Hepatocyte (in vitro differentiated cells): ENCODE measurements around the gene APBB2. TPM values are rescaled to one million over a fixed set of nuclear protein-coding genes. Genes with fewer than 3 reads are reported as not detected.

Experiments used
- DNase-seq: peaks from one replicate; pipeline ENCODE4 v3.0.0-alpha.2; 2016; ENCODE audit warnings: low spot score
- H2AFZ ChIP-seq: fragments of 200-600 bp; sonication (generic); 2 replicates; pipeline ENCODE4 v1.6.0; 2016; ENCODE audit warnings: antibody characterized with exemption, mild to moderate bottlenecking
- H3K27ac ChIP-seq: fragments of 200-600 bp; sonication (generic); 2 replicates; pipeline ENCODE4 v1.5.1; 2016; ENCODE audit warnings: mild to moderate bottlenecking
- H3K27me3 ChIP-seq: fragments of 200-600 bp; sonication (generic); 2 replicates; pipeline ENCODE4 v1.6.1; 2016
- H3K36me3 ChIP-seq: fragments of 200-600 bp; sonication (generic); replicated peaks from 2 replicates; pipeline ENCODE4 v1.5.1; 2016; ENCODE audit warnings: low read depth; ENCODE audit not compliant: insufficient read depth
- H3K4me1 ChIP-seq: fragments of 200-600 bp; sonication (generic); 2 replicates; pipeline ENCODE4 v1.5.1; 2016; ENCODE audit warnings: mild to moderate bottlenecking, moderate library complexity; ENCODE audit not compliant: insufficient read depth
- H3K4me2 ChIP-seq: fragments of 200-600 bp; sonication (generic); 2 replicates; pipeline ENCODE4 v1.6.0; 2016
- H3K4me3 ChIP-seq: fragments of 200-600 bp; sonication (generic); 2 replicates; pipeline ENCODE4 v1.5.1; 2016; ENCODE audit warnings: mild to moderate bottlenecking
- H3K79me2 ChIP-seq: fragments of 200-600 bp; sonication (generic); 2 replicates; pipeline ENCODE4 v1.6.0; 2017; ENCODE audit warnings: mild to moderate bottlenecking
- H3K9me2 ChIP-seq: fragments of 200-600 bp; sonication (generic); replicated peaks from 2 replicates; pipeline ENCODE4 v1.6.0; 2017; ENCODE audit warnings: mild to moderate bottlenecking; ENCODE audit not compliant: insufficient read depth
- H3K9me3 ChIP-seq: fragments of 200-600 bp; sonication (generic); 2 replicates; pipeline ENCODE4 v1.5.1; 2016; ENCODE audit warnings: low read depth, mild to moderate bottlenecking
- H4K20me1 ChIP-seq: fragments of 200-600 bp; sonication (generic); 2 replicates; pipeline ENCODE4 v1.6.0; 2016; ENCODE audit warnings: mild to moderate bottlenecking; ENCODE audit not compliant: insufficient read depth, poor library complexity, severe bottlenecking
- EZH2 ChIP-seq: fragments of 200-600 bp; sonication (generic); IDR thresholded peaks from 2 replicates; pipeline ENCODE4 v1.6.1; 2016; ENCODE audit warnings: antibody characterized with exemption, mild to moderate bottlenecking, borderline replicate concordance
- EZH2phosphoT487 ChIP-seq: fragments of 200-600 bp; sonication (generic); IDR thresholded peaks from one replicate; pipeline ENCODE4 v1.6.1; 2018; ENCODE audit warnings: antibody characterized with exemption, mild to moderate bottlenecking, low read depth, moderate library complexity; ENCODE audit not compliant: unreplicated experiment, severe bottlenecking
- WGBS: methylation state at CpG from one replicate; pipeline ENCODE4 v1.1.6; 2016; ENCODE audit warnings: low lambda C conversion rate; ENCODE audit errors: missing lambda C conversion rate; 5-methylcytosine and 5-hydroxymethylcytosine counted together
- polyA plus RNA-seq: library from polyadenylated mRNA; unstranded; fragments of >200 nt; fragmentation: Nextera tagmentation; extraction: Ambion mirVana; gene quantifications from 2 replicates; pipeline ENCODE4 v1.2.1, GENCODE V29; 2016
- total RNA-seq: library from RNA; depleted of rRNA; stranded (reverse); fragments of >200 nt; gene quantifications from 2 replicates; pipeline ENCODE4 v1.2.3, GENCODE V29; 2014
- TF ChIP-seq, protein P1 (sequence below): fragments of 200-600 bp; sonication (generic); IDR thresholded peaks from 2 replicates; pipeline ENCODE4 v1.5.1; 2016; ENCODE audit warnings: antibody characterized with exemption, mild to moderate bottlenecking; ENCODE audit not compliant: poor library complexity

Gene APBB2
- total and polyA plus RNA-seq, 2 experiments from 2014 or later = 23.4 to 47.5 TPM

DNA sequence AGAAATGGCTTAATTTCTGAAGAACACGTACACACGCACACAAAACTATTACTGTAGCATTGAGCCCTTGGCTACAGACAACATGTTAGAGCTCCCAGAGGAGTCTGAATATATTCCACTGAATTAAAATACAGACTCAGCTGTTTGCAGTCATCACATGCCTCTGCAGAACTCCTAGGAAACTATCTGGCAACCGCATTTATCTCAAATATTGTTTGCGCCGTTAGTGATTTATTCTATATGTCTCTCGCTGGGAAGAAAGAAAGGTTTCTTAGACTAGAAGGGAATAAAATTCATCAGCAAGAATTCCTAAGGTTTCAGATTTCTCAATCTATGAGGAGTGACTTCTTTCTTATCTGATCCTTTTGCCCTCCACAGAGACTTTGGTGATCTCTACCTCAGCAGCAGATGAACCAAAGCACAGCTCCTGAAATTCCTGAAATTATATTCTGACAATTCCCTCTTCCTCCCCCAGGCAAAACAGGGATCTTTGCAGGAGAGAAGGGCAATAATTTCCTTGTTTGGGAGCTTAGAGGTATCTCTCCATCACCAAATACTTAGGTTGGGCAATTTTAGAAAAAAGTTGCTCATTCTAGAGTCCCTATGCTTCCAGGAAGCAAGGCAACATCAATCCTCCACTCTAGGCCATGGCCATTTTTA lies 199.2 kb downstream of the APBB2 start:
- H3K4me2 ChIP-seq = no peak overlapping the region
- no peak for DNase-seq
- no peak overlapping the region for H3K27ac ChIP-seq
- peaks cover 2% of the 10 kb centered on the region for H3K36me3 ChIP-seq
- TF ChIP-seq, protein P1, sequence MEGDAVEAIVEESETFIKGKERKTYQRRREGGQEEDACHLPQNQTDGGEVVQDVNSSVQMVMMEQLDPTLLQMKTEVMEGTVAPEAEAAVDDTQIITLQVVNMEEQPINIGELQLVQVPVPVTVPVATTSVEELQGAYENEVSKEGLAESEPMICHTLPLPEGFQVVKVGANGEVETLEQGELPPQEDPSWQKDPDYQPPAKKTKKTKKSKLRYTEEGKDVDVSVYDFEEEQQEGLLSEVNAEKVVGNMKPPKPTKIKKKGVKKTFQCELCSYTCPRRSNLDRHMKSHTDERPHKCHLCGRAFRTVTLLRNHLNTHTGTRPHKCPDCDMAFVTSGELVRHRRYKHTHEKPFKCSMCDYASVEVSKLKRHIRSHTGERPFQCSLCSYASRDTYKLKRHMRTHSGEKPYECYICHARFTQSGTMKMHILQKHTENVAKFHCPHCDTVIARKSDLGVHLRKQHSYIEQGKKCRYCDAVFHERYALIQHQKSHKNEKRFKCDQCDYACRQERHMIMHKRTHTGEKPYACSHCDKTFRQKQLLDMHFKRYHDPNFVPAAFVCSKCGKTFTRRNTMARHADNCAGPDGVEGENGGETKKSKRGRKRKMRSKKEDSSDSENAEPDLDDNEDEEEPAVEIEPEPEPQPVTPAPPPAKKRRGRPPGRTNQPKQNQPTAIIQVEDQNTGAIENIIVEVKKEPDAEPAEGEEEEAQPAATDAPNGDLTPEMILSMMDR = no peak
- TF ChIP-seq EZH2 (no peak), EZH2phosphoT487 (no peak)
- no peaks in the 10 kb centered on the region for H3K9me2 ChIP-seq
- no peaks in the 10 kb centered on the region for H3K27me3 ChIP-seq
- H3K79me2 ChIP-seq = peaks cover 6% of the 10 kb centered on the region
- no peak overlapping the region for H2AFZ ChIP-seq
- 78% methylated on average over 6 of the region's 6 CpGs for WGBS
- no peaks in the 10 kb centered on the region for H3K4me1 ChIP-seq
- H3K9me3 ChIP-seq = no peaks in the 10 kb centered on the region
- H4K20me1 ChIP-seq = no peaks in the 10 kb centered on the region
- H3K4me3 ChIP-seq = no peak overlapping the region

DNA sequence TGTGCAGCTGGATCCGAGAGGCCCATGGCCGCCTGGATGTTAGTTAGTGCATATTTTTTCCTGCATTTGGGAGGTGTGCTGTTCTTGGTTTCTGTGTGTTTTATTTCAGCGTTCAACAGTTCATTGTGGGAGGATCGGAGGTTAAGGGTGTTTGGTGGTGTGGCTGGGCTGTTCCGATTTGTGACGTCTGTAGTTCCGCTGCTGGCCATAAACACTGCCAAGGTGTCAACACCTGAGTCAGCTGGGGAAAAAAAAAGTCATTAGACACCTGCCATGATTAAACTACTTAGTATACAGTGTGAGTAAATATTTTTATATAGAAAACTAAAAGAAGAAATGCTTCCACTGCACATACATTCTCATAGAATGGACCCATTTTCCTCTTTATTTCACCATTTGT lies 200.2 kb downstream of the APBB2 start:
- 91% methylated on average over 7 of the region's 7 CpGs for WGBS
- H3K27ac ChIP-seq = no peak overlapping the region
- H3K4me2 ChIP-seq = no peak overlapping the region

DNA sequence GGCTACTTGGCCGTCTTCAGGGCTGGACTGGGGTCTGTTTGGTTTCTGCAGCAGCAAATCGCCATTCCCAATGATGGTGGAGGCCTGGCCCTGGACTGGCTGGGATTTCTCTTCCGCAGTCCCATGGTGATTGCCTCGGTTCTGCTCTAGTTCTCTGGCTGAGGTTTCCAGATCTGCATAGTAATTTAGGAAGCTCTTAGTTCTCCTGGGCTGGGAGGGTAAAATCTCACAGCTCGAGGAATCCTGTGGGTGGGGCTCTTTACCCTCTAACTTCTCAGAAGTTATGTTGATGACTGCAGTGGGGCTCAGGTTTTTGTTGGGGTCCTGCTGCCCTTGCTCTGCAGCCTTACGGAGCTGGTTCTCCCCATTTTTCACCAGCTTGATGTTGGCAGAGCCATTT lies 200.6 kb downstream of the APBB2 start:
- DNase-seq = no peak
- no peak overlapping the region for H2AFZ ChIP-seq
- WGBS = 71% methylated on average over 6 of the region's 6 CpGs
- no peaks in the 10 kb centered on the region for H3K27me3 ChIP-seq
- H3K9me3 ChIP-seq = no peaks in the 10 kb centered on the region
- H3K4me3 ChIP-seq = no peak overlapping the region
- peaks cover 2% of the 10 kb centered on the region for H3K36me3 ChIP-seq
- H3K4me1 ChIP-seq = no peaks in the 10 kb centered on the region
- TF ChIP-seq EZH2 = no peak
- H3K9me2 ChIP-seq = no peaks in the 10 kb centered on the region
- H3K4me2 ChIP-seq = no peak overlapping the region
- no peak overlapping the region for H3K27ac ChIP-seq
- H4K20me1 ChIP-seq = no peaks in the 10 kb centered on the region
- H3K79me2 ChIP-seq = peaks cover 6% of the 10 kb centered on the region

More for the DNA sequence above, 200.2 kb downstream of the APBB2 start:
- no peak for TF ChIP-seq EZH2phosphoT487
- TF ChIP-seq, protein P1 = no peak
- no peak for TF ChIP-seq EZH2
- Histone ChIP-seq H3K36me3 (peaks cover 2% of the 10 kb centered on the region), H4K20me1 (no peaks in the 10 kb centered on the region), H3K9me3 (no peaks in the 10 kb centered on the region), H3K79me2 (peaks cover 6% of the 10 kb centered on the region), H3K9me2 (no peaks in the 10 kb centered on the region), H3K4me1 (no peaks in the 10 kb centered on the region), H2AFZ (no peak overlapping the region), H3K27me3 (no peaks in the 10 kb centered on the region), H3K4me3 (no peak overlapping the region)
- no peak for DNase-seq

DNA sequence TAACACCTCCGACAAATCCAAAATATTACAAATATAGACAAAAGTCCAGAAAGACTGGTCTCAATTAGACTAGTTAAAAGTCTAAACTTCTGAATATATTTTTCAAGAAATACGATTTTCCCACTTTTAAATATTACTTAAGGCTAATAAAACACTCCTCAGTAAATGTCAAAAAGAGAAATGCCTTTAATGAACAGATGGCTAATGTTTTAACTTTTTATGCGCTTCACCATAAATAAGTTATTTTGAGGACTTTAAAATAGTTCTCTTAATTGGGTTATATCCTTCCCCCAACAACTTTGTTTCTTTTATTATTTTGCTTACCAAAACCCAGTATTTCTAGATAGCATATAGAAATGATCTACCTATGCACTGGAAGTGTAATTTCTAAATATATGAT lies 201.4 kb downstream of the APBB2 start:
- no peak overlapping the region for H3K4me3 ChIP-seq
- H3K4me2 ChIP-seq = no peak overlapping the region
- no peaks in the 10 kb centered on the region for H4K20me1 ChIP-seq
- H3K9me2 ChIP-seq = no peaks in the 10 kb centered on the region
- WGBS = 75% methylated on average over 3 of the region's 3 CpGs
- no peaks in the 10 kb centered on the region for H3K9me3 ChIP-seq
- H3K79me2 ChIP-seq = peaks cover 6% of the 10 kb centered on the region
- TF ChIP-seq, protein P1 = no peak
- TF ChIP-seq EZH2phosphoT487 = no peak
- DNase-seq = no peak
- peaks cover 2% of the 10 kb centered on the region for H3K36me3 ChIP-seq
- H3K27me3 ChIP-seq = no peaks in the 10 kb centered on the region
- H2AFZ ChIP-seq = no peak overlapping the region
- no peak overlapping the region for H3K27ac ChIP-seq
- no peaks in the 10 kb centered on the region for H3K4me1 ChIP-seq
